ENCODE results near the gene PEX11G. TPM values are rescaled to one million over a fixed set of nuclear protein-coding genes. Genes with fewer than 3 reads are reported as not detected.

The PEX11G gene
- total RNA-seq, 1 donor from 2014 or later = 2.7 TPM

- no peak overlapping the region for H3K4me3 ChIP-seq
- intact Hi-C loops (cut with DNase I) = no loop called here
- H3K9me3 ChIP-seq = no peaks in the 10 kb centered on the region
- no peak for DNase-seq (ENCODE audit: extremely low spot score in 2 of 2)
- no peaks in the 10 kb centered on the region for H3K36me3 ChIP-seq
- TF ChIP-seq POLR2AphosphoS5 (IDR thresholded peaks at IDR 0.05; ENCODE audit: insufficient read depth in 1 of 2, low read depth in 1 of 2) = no peak
- TF ChIP-seq CTCF (IDR thresholded peaks at IDR 0.05) = no peak
- TF ChIP-seq POLR2A (IDR thresholded peaks at IDR 0.05) = no peak
- peaks cover 15% of the 10 kb centered on the region for H3K4me1 ChIP-seq
- H3K27ac ChIP-seq = no peak overlapping the region
- H3K27me3 ChIP-seq = no peaks in the 10 kb centered on the region
Observed at GRCh38 chr19:7506385-7507328, 17.8 kb upstream of the PEX11G start.

DNA sequence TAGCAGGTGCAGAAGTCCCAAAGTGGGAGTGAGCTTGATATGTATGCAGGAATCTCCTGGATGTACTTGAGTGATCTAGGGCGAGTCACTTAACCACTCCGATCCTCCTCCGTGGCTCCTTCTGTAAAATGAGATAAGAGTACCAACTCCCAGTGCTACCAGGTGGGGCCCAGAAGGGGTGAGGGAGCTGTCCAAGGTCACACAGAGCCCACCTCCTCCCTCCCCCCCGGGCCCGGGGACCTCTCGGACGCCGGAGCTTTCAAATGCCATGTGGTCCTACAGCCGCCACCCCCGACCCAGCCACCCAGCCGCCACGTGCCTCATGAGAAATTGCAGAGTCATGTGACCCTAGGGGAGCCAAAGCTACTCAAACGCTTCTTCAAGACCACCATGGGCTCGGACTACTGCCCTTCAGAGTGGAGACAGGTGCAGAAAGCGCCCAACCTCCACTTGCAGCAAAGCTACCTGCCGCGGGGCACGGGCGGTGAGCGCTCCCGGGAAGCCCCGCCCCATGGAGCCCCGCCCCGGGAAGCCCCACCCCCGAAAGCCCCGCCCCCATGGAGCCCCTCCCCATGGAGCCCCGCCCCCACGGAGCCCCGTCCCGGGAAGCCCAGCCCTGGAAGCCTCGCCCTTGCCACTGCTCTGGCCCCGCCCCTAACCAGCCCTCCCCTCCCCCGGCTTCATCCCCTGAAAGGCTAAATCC lies 17.0 kb upstream of the PEX11G start:
- H3K4me3 ChIP-seq = no peak overlapping the region
- no peaks in the 10 kb centered on the region for H3K36me3 ChIP-seq
- TF ChIP-seq POLR2AphosphoS5 (IDR thresholded peaks at IDR 0.05; ENCODE audit: insufficient read depth in 1 of 2, low read depth in 1 of 2) (no peak), POLR2A (IDR thresholded peaks at IDR 0.05) (no peak), CTCF (IDR thresholded peaks at IDR 0.05) (no peak)
- H3K27ac ChIP-seq = no peak overlapping the region
- H3K4me1 ChIP-seq = peaks cover 22% of the 10 kb centered on the region
- no peaks in the 10 kb centered on the region for H3K27me3 ChIP-seq
- intact Hi-C loops (cut with DNase I) = no loop called here
- no peaks in the 10 kb centered on the region for H3K9me3 ChIP-seq
- no peak for DNase-seq (ENCODE audit: extremely low spot score in 2 of 2)

DNA sequence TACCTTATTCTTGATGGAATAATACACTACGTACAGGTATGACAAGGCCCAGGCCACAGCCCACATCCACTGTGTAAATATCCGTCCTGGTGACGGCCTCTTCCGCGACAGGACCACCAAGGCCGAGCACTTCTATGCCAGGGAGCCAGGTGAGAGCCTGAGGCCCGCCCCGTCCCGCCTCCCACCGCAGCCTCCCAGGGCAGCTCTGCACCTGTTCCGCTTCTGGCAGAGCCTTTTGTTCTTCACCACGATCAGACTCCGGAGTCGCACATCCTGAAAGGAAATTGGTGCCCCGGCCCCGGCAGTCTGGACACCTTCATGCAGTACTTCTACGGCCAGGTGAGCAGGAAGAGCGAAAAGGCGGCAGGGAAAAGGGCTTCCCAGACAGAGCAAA lies 16.4 kb upstream of the PEX11G start:
- TF ChIP-seq POLR2AphosphoS5 (IDR thresholded peaks at IDR 0.05; ENCODE audit: insufficient read depth in 1 of 2, low read depth in 1 of 2) = no peak
- no peak for TF ChIP-seq CTCF (IDR thresholded peaks at IDR 0.05)
- no peak for TF ChIP-seq POLR2A (IDR thresholded peaks at IDR 0.05)
- no peaks in the 10 kb centered on the region for H3K27me3 ChIP-seq
- H3K9me3 ChIP-seq = no peaks in the 10 kb centered on the region
- DNase-seq (ENCODE audit: extremely low spot score in 2 of 2) = no peak
- H3K27ac ChIP-seq = no peak overlapping the region
- intact Hi-C loops (cut with DNase I) = no loop called here
- peaks cover 26% of the 10 kb centered on the region for H3K4me1 ChIP-seq
- H3K4me3 ChIP-seq = no peak overlapping the region
- H3K36me3 ChIP-seq = no peaks in the 10 kb centered on the region

GRCh38 chr19:7504684-7505083 lies 15.8 kb upstream of the PEX11G start:
- H3K4me1 ChIP-seq = peaks cover 26% of the 10 kb centered on the region
- intact Hi-C loops (cut with DNase I) = no loop called here
- no peaks in the 10 kb centered on the region for H3K36me3 ChIP-seq
- no peak for TF ChIP-seq CTCF (IDR thresholded peaks at IDR 0.05)
- no peak for TF ChIP-seq POLR2AphosphoS5 (IDR thresholded peaks at IDR 0.05; ENCODE audit: insufficient read depth in 1 of 2, low read depth in 1 of 2)
- no peak for TF ChIP-seq POLR2A (IDR thresholded peaks at IDR 0.05)
- H3K27ac ChIP-seq = no peak overlapping the region
- no peaks in the 10 kb centered on the region for H3K9me3 ChIP-seq
- no peak for DNase-seq (ENCODE audit: extremely low spot score in 2 of 2)
- H3K27me3 ChIP-seq = no peaks in the 10 kb centered on the region
- no peak overlapping the region for H3K4me3 ChIP-seq

Measured in vagina (tissue), 2 donors.